ENCODE data around the gene PAK6.

Gene PAK6

DNA sequence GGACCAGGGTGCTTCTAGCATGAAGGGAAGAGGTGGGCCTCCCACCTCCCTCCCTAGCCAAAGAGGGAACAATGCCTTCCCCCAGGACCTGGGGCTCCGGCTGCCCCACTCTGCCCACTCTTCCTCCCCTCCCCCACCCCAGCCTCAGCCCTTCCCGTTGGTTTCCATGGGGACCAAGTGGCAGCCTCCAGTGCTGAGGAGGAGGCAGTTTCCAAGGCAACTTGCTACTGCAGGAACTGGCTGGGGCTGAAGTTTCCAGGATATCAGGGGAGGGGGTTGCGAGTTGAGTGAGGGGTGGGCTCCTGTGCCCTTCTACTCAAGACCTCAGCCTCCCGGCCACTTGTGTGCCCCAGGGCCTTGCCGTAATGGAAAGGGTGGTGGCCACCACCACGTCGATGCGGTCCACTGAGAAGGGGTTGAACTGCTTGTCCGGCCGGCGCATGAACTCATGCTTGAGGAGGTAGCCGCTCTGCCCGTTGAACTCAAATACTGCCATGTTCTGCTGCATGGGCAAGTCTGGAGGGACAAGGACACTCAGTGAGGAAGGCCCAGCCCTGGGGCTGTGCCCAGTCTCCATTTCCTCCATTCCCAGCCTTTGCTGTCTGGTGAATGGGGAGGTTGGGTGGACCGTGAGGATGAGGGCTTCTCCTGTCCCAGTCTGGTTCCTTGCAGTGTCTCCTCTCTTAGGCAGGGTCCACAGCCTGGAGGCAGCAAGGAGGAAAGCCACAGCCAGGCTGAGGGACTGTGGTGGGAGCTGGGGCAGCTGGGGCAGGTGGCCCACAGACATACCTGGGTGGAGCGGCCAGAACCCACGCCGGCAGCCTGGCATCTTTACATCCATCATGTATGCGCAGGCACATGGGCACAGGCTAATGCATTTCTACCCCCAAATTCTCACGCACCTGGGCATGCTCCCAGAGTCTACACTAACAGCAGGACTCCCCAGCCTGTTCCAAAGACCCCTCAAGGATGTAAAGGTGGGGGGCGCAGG, 55.3 kb downstream of the PAK6 start:
- DNase-seq: no peak

DNA sequence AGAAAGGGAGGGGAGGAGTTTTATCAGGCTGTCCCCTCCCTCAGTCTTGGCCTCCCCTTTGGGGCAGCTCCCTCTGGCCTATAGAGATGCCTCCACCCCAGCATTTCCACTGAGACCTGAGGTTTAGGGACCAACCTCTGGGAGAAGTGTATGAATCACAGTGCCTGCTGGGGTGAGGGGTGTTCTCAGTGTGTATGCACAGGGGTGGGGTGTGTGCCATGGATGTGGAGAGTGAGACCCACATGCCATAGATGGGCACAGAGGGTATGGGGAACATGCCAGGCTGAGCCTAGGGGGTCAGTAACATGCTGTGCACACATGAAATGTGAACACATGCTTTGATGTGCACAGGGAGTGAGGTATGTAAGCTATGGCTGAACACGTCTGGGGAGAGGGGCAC, 56.4 kb downstream of the PAK6 start:
- DNase-seq: no peak

DNA sequence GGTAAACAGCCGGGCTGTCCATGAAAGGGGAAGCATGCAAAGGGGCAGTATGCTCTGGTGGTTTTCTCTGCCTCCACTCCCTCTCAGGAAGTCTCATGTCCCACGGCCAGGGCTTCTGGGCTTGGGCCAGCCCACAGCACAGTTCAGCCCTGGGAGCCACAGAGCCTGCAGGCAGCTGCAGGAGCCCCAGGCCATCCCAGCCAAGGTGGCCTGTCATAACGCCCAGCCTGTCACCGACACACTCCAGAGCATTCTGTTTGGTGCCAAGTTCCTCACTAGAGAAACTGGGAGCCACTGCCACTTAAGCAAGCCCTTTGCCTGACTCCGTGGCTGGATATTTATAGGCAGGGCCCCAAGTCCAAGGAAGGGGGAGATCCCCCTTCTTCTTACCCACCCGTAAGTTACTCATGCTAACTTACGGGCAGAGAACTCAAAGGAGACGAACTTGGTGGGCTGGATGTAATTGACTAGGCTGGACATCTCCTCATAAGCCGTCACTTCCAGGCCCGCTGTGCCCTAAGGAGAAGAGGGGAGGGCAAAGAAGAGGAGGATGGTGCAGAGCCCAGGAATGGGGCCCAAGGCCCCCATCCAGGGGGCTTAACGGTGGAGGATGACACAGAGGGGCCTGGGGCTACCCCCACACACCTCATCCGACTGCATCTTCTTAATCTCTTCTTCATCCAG, 57.2 kb downstream of the PAK6 start:
- DNase-seq: no peak

DNA sequence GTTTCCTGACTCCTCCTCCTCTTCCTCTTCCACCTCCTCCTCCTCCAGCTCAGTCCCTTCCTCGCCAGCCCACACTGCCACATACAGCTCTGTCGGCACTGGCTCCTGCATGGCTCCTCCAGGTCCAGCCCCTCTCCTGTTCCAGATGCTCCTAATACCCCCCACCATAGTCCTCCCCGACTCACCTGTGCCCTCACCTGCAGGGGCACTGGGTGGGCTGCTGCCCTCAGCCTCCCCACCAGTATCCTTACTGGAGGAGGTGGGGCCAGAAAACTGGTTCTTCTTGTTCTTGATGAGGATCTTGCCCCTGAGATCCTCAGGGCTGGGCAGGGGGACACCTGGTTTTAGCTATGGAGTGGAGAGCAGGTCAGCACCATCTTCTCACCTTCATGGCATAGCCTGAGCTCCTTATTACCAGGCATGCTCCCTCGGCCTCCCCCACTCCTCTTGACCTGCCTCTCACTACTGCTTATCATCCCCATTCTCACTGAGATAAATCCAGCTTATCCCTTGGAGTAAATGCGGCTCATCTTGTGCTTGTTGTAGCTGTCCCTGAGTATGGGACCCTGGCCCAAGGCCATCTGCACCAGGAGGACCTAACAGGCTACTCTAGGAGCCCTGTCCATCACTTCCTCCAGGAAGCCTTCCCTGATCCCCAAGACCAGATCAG, 57.8 kb downstream of the PAK6 start:
- no peak for DNase-seq

DNA sequence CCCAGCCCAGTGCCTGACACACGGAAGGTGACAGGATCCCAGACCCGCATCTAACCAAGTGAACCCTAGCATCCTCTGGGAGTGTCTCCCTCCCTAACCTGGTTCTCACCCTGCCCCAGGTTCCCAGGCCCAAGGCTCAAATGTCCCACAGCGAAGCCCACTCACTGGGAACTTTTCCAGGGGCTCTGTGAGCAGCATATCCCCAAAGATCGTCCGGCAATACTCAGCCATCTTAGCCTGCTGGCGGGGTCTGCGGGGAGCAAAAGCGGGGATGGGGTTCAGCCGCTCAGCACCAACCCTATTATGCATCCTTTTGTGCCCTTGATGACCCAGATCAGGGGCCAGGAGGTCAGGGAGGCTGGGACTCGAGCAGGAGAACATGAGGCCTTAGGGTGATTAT, 58.5 kb downstream of the PAK6 start:
- no peak for DNase-seq

DNA sequence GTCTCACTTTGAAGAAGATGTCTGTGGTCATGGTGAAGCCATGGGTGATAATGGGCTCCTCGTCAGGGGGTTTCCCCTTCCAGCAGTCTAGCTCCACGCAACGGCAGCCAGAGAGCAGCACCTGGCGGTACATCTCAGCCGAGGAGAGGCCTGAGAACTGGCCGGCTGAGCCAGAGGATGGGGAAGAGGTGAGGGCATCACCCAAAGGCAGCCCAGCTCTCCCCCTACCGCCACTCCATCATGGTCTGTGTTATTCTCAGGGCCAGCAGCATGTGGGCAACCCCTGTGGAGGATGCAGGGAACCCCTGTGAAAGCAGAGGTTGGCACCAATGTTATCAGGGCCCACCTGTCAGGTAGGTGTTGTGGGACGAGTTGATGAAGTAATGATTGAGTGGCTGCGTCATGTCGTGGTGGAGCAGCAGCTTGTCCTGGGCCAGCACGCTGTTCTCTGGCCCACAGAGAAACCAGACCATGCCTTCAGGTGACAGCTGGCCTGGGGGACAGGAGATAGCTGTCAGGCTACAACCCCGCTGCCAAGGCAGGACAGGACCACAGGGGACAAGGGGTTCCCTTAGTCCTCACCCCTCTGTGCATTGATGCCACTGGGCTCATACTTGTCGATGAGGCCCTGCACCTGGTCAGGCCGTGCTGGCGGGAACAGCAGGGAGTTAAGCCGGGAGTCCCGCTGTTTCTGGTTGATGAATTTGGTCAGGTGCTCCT, 59.5 kb downstream of the PAK6 start:
- DNase-seq: no peak

DNA sequence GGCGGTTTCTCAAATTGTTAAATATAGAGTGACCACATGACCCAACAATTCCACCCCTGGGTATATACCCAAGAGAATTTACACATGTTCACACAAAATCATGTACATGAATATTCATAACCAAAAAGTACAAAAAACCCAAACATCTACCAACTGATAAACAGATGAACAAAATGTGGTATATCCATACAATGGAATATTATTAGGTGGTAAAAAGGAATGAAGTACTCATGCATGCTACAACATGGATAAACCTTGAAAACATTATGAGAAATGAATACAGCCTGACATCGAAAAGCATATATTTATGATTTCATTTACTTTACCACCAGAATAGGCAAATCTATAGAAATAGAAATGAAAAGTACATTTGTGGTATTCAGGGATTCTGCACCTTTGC, 61.5 kb downstream of the PAK6 start:
- no peak for DNase-seq

DNA sequence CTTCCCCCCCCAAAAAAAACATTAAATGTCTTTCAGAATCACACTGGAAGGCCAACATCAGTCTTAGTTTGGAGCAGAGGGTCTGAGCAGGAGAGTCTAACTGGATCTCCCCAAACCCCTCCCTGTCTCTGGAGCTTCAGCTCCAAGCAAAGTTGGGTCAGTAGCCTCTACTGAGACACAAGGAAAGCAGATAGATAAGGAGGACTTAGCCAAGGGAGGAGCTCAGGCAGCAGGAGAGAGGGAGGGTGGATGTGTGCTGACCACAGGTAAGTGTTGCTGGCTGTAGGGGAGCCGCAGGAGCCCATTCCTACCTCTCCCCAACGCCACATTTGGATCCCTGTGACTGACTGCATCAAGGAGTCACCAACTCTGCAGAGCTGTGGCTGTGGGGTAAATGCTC, 61.9 kb downstream of the PAK6 start:
- no peak for DNase-seq

DNA sequence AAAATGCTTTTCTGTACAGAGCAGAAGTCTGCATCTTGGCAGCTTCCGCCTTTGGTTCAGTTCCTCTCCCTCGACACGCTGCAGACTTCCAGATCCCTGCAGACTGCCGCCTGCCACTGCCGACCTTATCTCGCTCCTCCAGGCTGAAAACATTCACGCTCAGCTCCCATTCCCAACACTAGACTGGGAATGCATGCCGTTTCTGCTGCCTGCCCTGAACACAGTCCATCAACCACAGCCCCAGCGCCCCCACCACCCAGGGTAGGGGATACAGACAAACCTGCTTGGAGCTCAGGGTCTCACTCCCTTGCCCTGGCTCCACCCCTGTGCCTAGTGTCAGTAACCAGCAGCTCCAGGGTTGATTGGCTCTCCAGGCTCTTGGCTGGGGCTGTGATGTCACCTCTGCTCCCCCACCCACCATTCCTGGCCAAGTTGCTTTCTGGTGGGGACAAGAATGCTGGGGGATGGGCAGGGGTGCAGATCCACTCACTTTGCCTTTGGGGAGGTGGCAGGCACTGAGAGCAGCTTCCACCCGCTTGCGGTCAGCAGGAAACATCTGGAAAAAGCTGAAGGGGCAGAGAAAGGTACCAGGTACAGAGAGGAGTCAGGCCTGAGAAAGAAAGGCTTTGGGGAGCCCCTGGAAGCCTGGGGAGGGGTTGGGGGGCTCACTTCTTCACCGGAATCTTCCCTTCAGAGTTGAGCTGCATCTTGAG, 62.8 kb downstream of the PAK6 start:
- DNase-seq: no peak

DNA sequence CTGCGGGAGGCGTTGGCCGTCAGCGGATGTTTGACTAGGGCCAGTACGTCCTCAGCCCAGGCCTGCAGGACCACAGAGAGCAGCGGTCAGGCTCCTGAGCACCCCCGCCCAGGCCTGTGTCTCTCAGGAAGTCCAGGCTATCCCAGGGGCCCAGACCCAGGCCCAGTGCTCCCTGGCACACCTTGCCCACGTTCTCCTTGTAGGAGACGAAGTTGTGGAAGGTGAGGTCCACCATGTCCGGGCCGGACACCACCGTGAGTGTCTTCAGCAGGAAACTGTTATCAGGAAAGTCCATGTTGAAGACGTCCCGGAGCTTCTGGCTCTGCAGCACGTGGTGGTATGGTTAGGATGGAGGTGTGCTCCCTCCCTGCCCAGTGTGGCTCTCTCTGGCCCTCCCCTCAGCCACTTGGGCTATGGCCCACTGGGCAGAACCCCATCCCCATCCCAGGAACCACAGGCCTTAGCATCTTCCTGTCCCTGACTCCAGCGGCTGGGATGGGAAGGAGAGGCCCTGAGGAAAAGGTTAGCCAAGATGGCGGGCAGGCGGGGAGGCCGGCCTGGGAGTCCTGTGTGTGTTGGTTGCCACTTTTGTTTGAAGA, 63.5 kb downstream of the PAK6 start:
- DNase-seq: no peak

DNA sequence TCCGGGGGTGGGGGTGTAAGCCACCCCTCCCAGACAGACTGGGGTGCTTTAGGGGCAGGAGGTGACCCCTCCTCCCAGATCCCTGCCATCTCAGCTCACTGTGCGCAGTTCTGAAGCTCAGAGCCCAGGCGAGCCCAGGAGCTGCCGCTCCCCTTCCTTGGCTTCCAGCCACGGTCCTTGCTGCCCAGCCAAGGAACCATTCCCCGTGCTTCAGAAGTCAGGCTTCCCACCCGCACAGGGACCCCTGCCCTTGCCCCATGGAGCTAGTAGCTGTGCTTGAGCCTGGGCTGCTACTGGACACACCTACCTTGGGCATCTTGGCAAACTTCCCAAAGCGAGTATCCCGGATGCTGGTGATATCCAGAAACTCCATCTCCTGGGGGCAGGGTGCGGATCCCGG, 64.1 kb downstream of the PAK6 start:
- no peak for DNase-seq

DNA sequence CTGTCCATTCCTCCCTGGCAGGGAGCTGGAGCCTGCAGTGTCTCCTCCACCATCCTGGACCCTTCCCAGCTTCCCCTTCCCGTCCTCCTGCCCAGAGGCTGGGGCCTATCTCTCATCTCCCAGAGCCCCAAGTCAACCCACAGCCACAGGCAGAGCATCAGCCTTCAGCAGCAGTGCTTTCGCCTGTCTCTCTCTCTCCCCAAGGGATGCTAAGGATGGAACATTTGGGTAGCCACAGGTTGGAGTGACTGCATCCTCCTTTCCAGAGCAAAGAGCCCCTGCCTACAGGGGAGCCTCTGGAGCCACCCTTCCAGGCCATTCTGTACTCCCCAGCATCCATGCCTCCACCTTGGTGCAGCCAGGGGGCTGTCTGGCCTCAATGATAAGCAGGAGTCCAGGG, 64.7 kb downstream of the PAK6 start:
- DNase-seq: no peak

DNA sequence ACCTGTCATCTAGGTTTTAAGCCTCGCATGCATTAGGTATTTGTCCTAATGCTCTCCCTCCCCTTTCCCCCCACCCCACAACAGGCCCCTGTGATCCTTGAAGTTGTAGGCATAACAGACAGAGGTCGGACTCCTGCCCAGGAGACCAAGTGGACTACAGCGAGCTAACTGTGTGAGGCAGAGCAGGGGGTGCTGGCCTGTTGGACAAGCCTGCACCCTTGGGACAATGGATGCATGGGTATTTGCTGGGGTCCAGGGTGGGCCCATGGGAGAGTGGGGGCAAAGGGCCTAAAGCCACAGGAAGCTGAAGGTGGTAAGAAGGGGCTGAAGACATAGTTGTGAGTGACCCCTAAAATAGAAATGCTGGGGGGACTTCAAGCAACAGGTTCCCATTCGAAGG, 66.4 kb downstream of the PAK6 start:
- DNase-seq: no peak

DNA sequence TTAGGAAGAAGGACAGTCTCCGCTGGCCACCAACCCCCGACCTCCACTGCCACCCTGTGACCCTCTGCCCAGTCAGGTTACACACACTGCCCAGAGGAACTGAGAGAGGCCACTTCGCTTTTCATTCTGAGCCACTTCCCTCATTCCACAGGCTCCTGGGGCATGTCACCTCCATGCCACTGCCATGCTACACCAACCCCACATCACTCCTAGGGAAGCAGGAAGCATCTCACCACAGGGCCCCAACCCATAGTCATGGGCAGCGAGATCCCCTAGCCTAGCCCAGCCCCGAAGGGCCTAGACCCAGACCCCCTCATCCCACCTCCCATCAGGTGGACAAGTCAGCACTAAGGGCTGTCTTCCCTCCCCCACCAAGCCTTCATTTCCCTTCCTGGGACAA, 67.5 kb downstream of the PAK6 start:
- DNase-seq: no peak

DNA sequence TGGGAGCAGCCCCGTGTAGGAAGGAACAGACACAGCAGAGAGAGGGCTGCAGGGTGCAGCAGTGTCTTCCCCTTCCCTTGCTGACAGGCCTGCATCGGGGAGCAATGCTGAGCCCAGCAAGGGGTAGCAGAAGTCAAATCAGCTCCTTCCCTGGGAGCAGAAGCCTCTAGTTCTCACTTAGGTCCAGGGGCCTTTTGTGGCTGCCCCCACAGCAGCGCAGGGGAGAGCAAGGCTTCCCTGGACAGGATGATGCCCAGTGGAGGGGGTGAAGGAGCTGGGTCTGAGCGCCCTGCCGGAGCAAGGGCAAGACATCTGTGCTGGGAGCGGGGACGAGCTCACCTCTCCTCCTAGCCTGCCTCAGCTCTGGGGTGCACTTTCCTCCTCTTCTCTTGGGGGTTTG, 68.0 kb downstream of the PAK6 start:
- DNase-seq: peak in 1 of 5 experiments; percentile 31

DNA sequence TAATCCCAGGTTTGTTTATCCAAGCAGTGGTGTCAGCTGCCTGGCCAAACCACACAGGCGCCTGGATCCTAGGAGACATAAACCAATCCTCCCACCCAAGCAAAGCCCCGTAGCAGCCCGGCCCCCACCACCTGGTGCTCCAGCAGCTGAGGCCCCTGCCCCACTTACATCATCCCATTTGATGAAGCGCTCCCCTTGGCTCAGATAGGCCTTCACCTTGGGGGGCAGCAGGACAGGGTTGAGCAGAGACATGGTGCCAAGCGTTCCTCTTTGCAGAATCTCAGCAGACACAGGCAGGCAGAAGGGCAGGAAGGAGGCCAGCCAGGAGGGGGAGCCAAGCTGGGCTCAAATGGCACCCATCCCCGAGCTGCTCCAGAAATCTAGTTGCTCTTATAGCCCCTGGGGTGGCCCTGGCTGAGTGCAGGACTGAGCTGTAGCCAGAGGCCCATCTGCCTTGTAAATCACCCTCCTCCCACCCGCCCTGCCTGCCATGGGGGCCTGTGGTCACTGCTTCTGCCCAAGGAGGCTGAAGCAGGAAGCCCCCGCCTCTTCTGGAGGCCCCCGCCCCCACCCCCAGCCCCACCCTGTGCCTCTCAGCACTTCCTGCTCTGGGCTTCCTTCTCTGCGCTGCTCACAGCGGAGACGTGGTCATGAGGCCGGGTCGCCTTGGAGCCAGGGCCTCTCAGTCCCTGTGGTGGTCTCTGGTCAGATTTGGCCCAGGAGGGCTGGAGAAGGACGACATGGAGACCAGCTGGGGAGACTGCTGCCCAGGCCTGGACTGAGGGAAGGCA, 68.8 kb downstream of the PAK6 start, which contains the start of gene PLCB2:
Gene PLCB2 (minus strand): TSS at position 515 of the 791 bp plus-strand sequence. CDS start 263 bp downstream, at position 252.
- peak; percentile 32 to 82 (median 59) for DNase-seq

DNA sequence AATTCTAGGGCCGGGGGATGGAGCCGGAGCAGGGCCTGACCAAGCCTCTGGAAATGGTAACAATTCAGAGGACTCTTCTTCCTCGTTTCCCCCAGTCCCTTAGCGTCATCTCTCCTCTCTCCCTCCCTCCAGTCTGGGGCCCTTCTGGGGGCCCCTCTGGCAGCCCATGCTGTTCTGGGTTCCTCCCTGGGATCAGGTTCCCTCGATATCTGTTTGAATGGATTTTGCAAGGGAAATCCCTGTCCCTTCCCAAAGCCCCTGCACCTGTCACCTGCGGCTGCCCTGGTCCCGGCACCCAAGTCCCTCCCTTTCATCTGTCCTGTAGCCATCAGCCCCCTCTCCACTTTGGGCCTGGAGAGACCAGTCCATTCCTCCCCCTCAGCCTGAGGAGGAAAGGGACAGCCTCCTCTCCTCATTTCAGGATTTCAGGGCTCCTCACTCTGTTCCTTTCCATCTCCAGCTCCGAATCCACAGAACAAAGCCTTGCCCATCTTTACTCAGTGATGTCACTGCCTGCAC, 70.5 kb downstream of the PAK6 start:
- DNase-seq: no peak

DNA sequence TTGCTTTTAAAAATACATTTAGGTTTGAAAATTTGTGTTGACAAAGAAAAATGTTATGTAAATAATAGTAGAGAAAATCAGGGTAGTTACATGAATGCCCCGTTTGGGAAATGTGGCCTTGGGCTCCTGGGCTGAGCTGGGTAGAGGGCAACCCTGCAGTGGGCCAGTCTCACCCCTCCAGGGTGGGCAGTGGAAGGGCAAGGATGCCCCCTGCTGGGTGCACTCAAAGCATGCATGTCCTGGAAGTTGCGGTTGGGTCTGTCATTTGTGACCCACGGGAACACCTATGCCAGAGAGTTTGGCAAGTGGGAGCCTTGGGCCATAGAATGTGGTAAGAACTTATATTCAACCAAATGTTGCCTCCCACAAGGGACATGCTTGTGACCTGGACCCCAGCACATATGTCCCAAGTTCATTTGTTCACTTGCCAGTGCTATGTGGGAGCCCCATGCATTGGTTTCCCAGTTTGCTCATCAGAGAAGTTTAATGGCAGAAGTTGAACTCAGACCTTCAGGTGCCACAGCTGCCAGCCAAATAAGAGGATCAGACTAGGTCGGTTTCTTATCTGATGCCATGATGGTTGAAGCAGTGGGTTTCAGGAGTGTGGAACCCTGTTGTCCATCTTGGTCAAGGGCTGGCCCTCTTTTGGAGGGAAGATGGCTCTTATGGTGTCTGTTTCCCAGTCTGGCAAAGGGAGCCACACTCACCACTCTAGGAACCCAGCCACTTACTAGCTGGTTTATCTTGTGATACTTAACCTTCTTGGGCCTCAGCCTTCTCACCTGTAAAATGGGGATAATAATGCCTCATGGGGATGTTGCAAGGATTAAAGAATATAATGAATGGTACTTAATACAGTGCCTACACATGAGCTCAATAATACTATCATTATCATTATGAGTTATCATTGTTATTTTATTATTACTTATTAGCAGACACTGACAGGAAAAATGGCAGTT, 71.4 kb downstream of the PAK6 start:
- peak in 4 of 5 experiments; percentile 28 to 71 (median 38) for DNase-seq

DNA sequence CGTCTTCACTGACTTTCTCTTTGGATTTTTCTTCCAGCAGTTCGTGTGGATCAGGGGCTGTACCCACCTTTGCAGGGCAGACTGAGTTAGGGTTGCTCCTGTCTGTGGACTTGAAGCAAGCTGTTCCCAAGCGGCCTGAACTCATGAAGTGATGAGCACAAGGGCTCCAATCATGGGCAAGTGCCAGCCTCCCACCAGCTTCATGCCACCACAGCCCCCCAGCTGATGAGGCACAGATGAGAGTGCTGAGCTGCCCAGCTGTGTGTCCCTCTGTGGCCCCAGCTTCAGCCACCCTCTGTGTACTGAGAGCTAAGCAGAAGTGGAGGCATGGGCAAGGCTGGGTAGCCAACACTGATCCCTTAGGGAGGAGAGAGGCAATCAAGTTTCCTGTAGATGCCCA, 72.1 kb downstream of the PAK6 start:
- DNase-seq: no peak
